ENCODE measurements around the gene ITPRID1.

DNA sequence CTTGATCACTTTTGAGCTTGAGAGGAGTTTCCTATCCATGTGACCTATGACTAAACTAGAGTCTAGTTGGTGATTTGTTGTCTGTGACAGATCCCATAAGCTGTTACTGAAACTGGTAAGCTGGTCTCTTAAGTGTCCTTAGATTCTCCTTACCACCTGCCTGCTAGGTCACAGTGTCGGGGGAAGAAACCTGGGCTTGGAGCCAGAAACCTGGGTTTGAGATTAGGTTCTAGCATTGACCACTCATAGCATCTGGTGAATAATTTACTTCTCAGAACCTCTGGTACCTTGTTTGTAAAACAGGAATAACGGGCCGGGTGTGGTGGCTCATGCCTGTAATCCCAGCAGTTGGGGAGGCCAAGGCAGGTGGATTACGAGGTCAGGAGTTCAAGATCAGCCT lies 21.8 kb upstream of the ITPRID1 start:
- TF ChIP-seq POLR2A (IDR thresholded peaks at IDR 0.05) (no peak), POLR2AphosphoS5 (IDR thresholded peaks at IDR 0.05) (no peak)
- TF ChIP-seq, protein P1, sequence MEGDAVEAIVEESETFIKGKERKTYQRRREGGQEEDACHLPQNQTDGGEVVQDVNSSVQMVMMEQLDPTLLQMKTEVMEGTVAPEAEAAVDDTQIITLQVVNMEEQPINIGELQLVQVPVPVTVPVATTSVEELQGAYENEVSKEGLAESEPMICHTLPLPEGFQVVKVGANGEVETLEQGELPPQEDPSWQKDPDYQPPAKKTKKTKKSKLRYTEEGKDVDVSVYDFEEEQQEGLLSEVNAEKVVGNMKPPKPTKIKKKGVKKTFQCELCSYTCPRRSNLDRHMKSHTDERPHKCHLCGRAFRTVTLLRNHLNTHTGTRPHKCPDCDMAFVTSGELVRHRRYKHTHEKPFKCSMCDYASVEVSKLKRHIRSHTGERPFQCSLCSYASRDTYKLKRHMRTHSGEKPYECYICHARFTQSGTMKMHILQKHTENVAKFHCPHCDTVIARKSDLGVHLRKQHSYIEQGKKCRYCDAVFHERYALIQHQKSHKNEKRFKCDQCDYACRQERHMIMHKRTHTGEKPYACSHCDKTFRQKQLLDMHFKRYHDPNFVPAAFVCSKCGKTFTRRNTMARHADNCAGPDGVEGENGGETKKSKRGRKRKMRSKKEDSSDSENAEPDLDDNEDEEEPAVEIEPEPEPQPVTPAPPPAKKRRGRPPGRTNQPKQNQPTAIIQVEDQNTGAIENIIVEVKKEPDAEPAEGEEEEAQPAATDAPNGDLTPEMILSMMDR (IDR thresholded peaks at IDR 0.05), result no peak

All from upper lobe of left lung (tissue), 4 donors.